HG03060 (cell line): ENCODE measurements around the gene ALOX5AP.

Experiments used
- ATAC-seq: cut with Tn5 transposase; IDR thresholded peaks from one replicate; pipeline ENCODE4 v1.9.1; 2021; ENCODE audit warnings: low read depth, moderate number of reproducible peaks; ENCODE audit not compliant: unreplicated experiment

Gene ALOX5AP

GRCh38 chr13:30753030-30753616 is 17.8 kb downstream of the ALOX5AP start:
- ATAC-seq: no peak

GRCh38 chr13:30755678-30756077 is 20.3 kb downstream of the ALOX5AP start:
- no peak for ATAC-seq

- ATAC-seq: no peak
Measured at GRCh38 chr13:30757026-30757742, 21.8 kb downstream of the ALOX5AP start.

- ATAC-seq: no peak
Measured at GRCh38 chr13:30759748-30760147, 24.4 kb downstream of the ALOX5AP start.

GRCh38 chr13:30762643-30763042 is 27.3 kb downstream of the ALOX5AP start:
- ATAC-seq: no peak

- ATAC-seq: no peak
Measured at GRCh38 chr13:30763786-30764413, 28.6 kb downstream of the ALOX5AP start.

GRCh38 chr13:30766231-30766630 is 30.9 kb downstream of the ALOX5AP start:
- no peak for ATAC-seq

GRCh38 chr13:30770929-30771328 is 35.6 kb downstream of the ALOX5AP start:
- ATAC-seq: no peak

GRCh38 chr13:30773561-30773960 is 38.2 kb downstream of the ALOX5AP start:
- no peak for ATAC-seq

GRCh38 chr13:30774214-30774730 is 38.9 kb downstream of the ALOX5AP start:
- no peak for ATAC-seq

- ATAC-seq: no peak
Measured at GRCh38 chr13:30776661-30777060, 41.3 kb downstream of the ALOX5AP start.

GRCh38 chr13:30779016-30779415 is 43.7 kb downstream of the ALOX5AP start:
- ATAC-seq: no peak

GRCh38 chr13:30779608-30780007 is 44.3 kb downstream of the ALOX5AP start:
- no peak for ATAC-seq

GRCh38 chr13:30780338-30780981 is 45.1 kb downstream of the ALOX5AP start:
- no peak for ATAC-seq

- no peak for ATAC-seq
Measured at GRCh38 chr13:30785191-30785850, 50.0 kb downstream of the ALOX5AP start.

GRCh38 chr13:30786648-30787047 is 51.3 kb downstream of the ALOX5AP start:
- no peak for ATAC-seq

- ATAC-seq: no peak
Measured at GRCh38 chr13:30787738-30788525, 52.6 kb downstream of the ALOX5AP start.

- ATAC-seq: no peak
Measured at GRCh38 chr13:30789166-30789862, 54.0 kb downstream of the ALOX5AP start.

- ATAC-seq: no peak
Measured at GRCh38 chr13:30790592-30790991, 55.2 kb downstream of the ALOX5AP start.
